ENCODE results near the gene SPTAN1. TPM values are rescaled to one million over a fixed set of nuclear protein-coding genes. Genes with fewer than 3 reads are reported as not detected.

The SPTAN1 gene
- total and polyA plus RNA-seq, 2 donors (not counting 3 experiments of a cell fraction or from before 2014, with no cell fraction given) = 408 to 502 TPM

DNA sequence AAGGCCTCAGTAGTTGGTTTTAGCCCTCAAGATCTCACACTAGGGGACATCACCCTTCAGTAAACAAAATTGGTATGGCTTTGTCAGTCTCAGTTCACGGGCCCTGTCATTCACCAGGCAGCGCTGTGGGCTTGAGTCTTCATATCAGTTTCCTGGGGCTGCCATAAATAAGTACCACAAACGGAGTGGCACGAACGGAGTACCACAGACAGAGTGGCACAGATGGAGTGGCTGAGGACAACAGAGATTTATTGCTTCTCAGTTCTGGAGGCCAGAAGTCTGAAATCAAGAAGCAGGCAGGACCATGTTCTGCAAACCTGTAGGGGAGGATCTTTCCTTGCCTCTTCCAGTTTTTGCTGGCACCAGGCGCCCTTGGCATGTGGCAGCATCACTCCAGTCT lies 66.7 kb downstream of the SPTAN1 start:
- H3K27me3 ChIP-seq (ENCODE audit: control insufficient read depth in 2 of 2, insufficient read depth in 2 of 2, low read length in 2 of 2) = no peaks in the 10 kb centered on the region
- H3K4me3 ChIP-seq (replicated peaks in 1 of 3; ENCODE audit: insufficient read depth in 1 of 3, low read depth in 1 of 3, low read length in 3 of 3) = no peak overlapping the region
- H2AFZ ChIP-seq (ENCODE audit: low read depth, low read length) = no peak overlapping the region
- no peak for FAIRE-seq
- H3K79me2 ChIP-seq (ENCODE audit: control insufficient read depth, insufficient read depth, low read length) = no peaks in the 10 kb centered on the region
- no peaks in the 10 kb centered on the region for H3K4me1 ChIP-seq (ENCODE audit: control insufficient read depth, extremely low read depth, insufficient read depth, low read length)
- dilution Hi-C loops (cut with MboI; ENCODE audit: extremely low pct_ligation_motif_present, low sequenced_read_pairs) = no loop called here
- intact Hi-C loops (cut with micrococcal nuclease) = no loop called here
- H3K27ac ChIP-seq (ENCODE audit: insufficient read depth, low read depth, low read length) = no peak overlapping the region
- ChIA-PET CTCF (no interaction called here), POLR2A (no interaction called here)
- BruUV-seq (replicated peaks) = no TSS peak
- peaks cover 48 to 59% of the 10 kb centered on the region in 2 experiments for H3K36me3 ChIP-seq (ENCODE audit: control insufficient read depth in 2 of 2, extremely low read depth in 1 of 2, insufficient read depth in 2 of 2, low read length in 2 of 2)
- H3K9me1 ChIP-seq (replicated peaks; ENCODE audit: control insufficient read depth, extremely low read depth, insufficient read depth, low read length) = no peaks in the 10 kb centered on the region
- H3K9me3 ChIP-seq (replicated peaks; ENCODE audit: control insufficient read depth, insufficient read depth, low read length) = no peaks in the 10 kb centered on the region
- no peak overlapping the region for H3K9ac ChIP-seq (replicated peaks; ENCODE audit: extremely low read depth, insufficient read depth, low read length)
- no peak for TF ChIP-seq GATA2 (IDR thresholded peaks at IDR 0.05; ENCODE audit: insufficient read depth, insufficient read length, low read depth, low read length)
- TF ChIP-seq, protein P1, sequence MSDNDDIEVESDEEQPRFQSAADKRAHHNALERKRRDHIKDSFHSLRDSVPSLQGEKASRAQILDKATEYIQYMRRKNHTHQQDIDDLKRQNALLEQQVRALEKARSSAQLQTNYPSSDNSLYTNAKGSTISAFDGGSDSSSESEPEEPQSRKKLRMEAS (IDR thresholded peaks at IDR 0.05; ENCODE audit: insufficient read depth, insufficient read length) = no peak
- TF ChIP-seq MYC (IDR thresholded peaks at IDR 0.05; ENCODE audit: low read depth, low read length) = no peak
- TF ChIP-seq FOS (IDR thresholded peaks at IDR 0.05; ENCODE audit: borderline replicate concordance, insufficient read depth, low read length) = no peak
- no peak for TF ChIP-seq POLR2AphosphoS5 (IDR thresholded peaks at IDR 0.05; ENCODE audit: insufficient read depth, low read depth, low read length)
- no peak for TF ChIP-seq POLR2A (IDR thresholded peaks at IDR 0.05; ENCODE audit: low read depth, low read length)
- TF ChIP-seq EZH2 (IDR thresholded peaks at IDR 0.05; ENCODE audit: borderline replicate concordance, low read depth, low read length, severe bottlenecking) = no peak
- TF ChIP-seq, protein P2, sequence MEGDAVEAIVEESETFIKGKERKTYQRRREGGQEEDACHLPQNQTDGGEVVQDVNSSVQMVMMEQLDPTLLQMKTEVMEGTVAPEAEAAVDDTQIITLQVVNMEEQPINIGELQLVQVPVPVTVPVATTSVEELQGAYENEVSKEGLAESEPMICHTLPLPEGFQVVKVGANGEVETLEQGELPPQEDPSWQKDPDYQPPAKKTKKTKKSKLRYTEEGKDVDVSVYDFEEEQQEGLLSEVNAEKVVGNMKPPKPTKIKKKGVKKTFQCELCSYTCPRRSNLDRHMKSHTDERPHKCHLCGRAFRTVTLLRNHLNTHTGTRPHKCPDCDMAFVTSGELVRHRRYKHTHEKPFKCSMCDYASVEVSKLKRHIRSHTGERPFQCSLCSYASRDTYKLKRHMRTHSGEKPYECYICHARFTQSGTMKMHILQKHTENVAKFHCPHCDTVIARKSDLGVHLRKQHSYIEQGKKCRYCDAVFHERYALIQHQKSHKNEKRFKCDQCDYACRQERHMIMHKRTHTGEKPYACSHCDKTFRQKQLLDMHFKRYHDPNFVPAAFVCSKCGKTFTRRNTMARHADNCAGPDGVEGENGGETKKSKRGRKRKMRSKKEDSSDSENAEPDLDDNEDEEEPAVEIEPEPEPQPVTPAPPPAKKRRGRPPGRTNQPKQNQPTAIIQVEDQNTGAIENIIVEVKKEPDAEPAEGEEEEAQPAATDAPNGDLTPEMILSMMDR (IDR thresholded peaks at IDR 0.05; ENCODE audit: extremely low read depth in 1 of 2, insufficient read depth in 1 of 2, low read depth in 1 of 2, low read length in 2 of 2) = no peak
- no peak for TF ChIP-seq JUN (IDR thresholded peaks at IDR 0.05; ENCODE audit: borderline replicate concordance, insufficient read depth, insufficient read length, low read depth)
- DNase-seq (ENCODE audit: low read depth, low spot score) = no peak
- no peaks in the 10 kb centered on the region for H4K20me1 ChIP-seq (replicated peaks; ENCODE audit: control insufficient read depth, extremely low read depth, insufficient read depth, low read length)
- H3K4me2 ChIP-seq (ENCODE audit: insufficient read depth, low read length) = no peak overlapping the region

Data from endothelial cell of umbilical vein (primary cell).